MCF 10A (cell line): ENCODE measurements around the gene COX7B2. TPM values are rescaled to one million over a fixed set of nuclear protein-coding genes. Genes with fewer than 3 reads are reported as not detected.

Source experiments
- BruUV-seq: library from RNA; stranded (reverse); fragments of 400-500 nt; replicated peaks from 2 replicates; lab custom pipeline; 2021; lab: Mats Ljungman, UMichigan
- CTCF ChIA-PET: fragments of 300-600 bp; sonication (Branson Sonifier 250); formaldehyde crosslinking; extraction: SDS; loops from one replicate; lab custom pipeline; 2021; ENCODE audit warnings: antibody characterized with exemption, inconsistent platforms; lab: Yijun Ruan, JAX
- POLR2A ChIA-PET: fragments of 300-600, 350-650 bp; sonication (Branson Sonifier 250); formaldehyde crosslinking; extraction: SDS; loops from one replicate; lab custom pipeline; 2020; ENCODE audit warnings: antibody characterized with exemption, inconsistent platforms; lab: Yijun Ruan, JAX
- DNase-seq: peaks from one replicate; pipeline ENCODE4 v3.0.0-alpha.2; 2018; ENCODE audit not compliant: unreplicated experiment
- H3K27ac Mint-ChIP-seq: one replicate; pipeline ENCODE4 v1.8.0; 2022; ENCODE audit warnings: mild to moderate bottlenecking, low read depth, mixed read lengths; ENCODE audit not compliant: unreplicated experiment
- H3K27me3 Mint-ChIP-seq: one replicate; pipeline ENCODE4 v1.8.0; 2022; ENCODE audit warnings: mixed read lengths; ENCODE audit not compliant: insufficient read depth, unreplicated experiment
- H3K36me3 Mint-ChIP-seq: one replicate; pipeline ENCODE4 v1.8.0; 2022; ENCODE audit warnings: mild to moderate bottlenecking, moderate library complexity, mixed read lengths; ENCODE audit not compliant: insufficient read depth, unreplicated experiment
- H3K4me1 Mint-ChIP-seq: one replicate; pipeline ENCODE4 v1.8.0; 2022; ENCODE audit warnings: mixed read lengths; ENCODE audit not compliant: insufficient read depth, unreplicated experiment
- H3K4me3 Mint-ChIP-seq: one replicate; pipeline ENCODE4 v1.8.0; 2022; ENCODE audit warnings: mild to moderate bottlenecking, moderate library complexity, mixed read lengths; ENCODE audit not compliant: unreplicated experiment
- H3K9me3 Mint-ChIP-seq: one replicate; pipeline ENCODE4 v1.8.0; 2022; ENCODE audit warnings: mixed read lengths; ENCODE audit not compliant: unreplicated experiment
- CTCF ChIP-seq: fragments of 200-600 bp; IDR thresholded peaks from one replicate; pipeline ENCODE4 v1.8.0; 2022; ENCODE audit warnings: antibody characterized with exemption, mild to moderate bottlenecking; ENCODE audit not compliant: unreplicated experiment
- intact Hi-C: fragments of 100-400 bp; cut with micrococcal nuclease; formaldehyde crosslinking; loops from 2 replicates; pipeline ENCODE4 v1.14.1; 2022
- total RNA-seq: library from RNA; stranded (reverse); gene quantifications from 2 replicates; pipeline ENCODE4 v1.2.3, GENCODE V29; 2022

The COX7B2 gene
- total RNA-seq, 1 experiment from 2014 or later = not detected

DNA sequence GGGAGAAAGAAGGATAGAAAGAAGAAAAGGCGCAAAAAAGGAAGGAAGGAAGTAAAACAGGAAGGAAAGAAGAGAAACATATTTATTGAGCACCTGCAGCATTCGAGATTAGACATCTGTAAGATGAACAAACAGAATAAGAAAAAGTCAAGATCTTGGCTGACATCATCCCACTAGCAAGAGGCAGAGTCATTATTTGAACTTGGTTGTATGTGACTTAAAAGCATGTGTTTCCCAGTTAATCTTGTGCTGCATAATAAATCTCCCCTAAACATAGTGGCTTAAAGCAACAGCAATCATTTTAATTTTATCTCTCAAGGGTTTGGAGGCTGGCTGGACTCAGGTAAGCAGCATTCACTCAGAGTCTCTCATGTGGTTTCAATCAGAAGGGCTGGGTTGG, 38.5 kb upstream of the COX7B2 start:
- Mint-ChIP-seq H3K4me3 (no peak overlapping the region), H3K36me3 (no peaks in the 10 kb centered on the region), H3K9me3 (no peaks in the 10 kb centered on the region), H3K27ac (no peak overlapping the region), H3K27me3 (peaks cover 92% of the 10 kb centered on the region), H3K4me1 (no peaks in the 10 kb centered on the region)
- BruUV-seq = no TSS peak
- no peak for DNase-seq
- intact Hi-C loops = no loop called here
- POLR2A ChIA-PET = interaction anchor here (0.9 to 1.1 kb wide), 2 partner anchors 9 to 41 kb away, joined by 3 read pairs; no protein-coding TSS in a partner anchor
- CTCF ChIA-PET = no interaction called here
- no peak for TF ChIP-seq CTCF

DNA sequence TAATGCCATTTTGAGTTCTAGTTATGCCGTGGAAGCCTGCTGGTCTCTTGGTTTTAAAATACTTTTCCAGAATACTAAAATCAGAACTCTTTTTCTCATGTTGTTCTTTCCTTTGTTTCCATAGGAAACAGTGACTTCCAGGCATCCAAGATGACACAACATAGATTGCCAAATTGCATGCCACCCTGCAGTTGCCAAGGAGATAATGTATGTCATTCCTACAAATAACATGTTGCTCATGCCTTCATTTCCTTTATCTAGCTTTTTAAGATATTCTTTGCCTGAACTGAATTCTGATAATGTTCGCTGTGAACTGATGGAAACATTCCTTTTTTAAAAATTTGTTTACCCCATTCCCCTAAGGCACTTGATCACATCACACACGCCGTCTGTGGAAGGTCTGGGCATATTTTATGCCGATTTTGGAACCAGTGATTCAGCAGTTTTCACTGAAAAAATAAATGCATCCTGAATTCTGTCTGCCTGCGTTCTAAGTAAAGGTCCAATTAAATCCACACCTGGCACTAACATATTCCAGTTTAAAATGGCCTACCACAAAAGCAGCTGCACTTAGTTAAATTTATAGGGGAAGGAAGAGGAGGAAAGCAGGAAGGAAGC, 38.0 kb upstream of the COX7B2 start:
- BruUV-seq = no TSS peak
- Mint-ChIP-seq H3K36me3 (no peaks in the 10 kb centered on the region), H3K4me1 (no peaks in the 10 kb centered on the region), H3K27me3 (peaks cover 92% of the 10 kb centered on the region), H3K27ac (no peak overlapping the region), H3K4me3 (no peak overlapping the region), H3K9me3 (no peaks in the 10 kb centered on the region)
- POLR2A ChIA-PET = interaction anchor here (0.9 kb wide), 1 partner anchor 10 kb away, joined by 3 read pairs; no protein-coding TSS in a partner anchor
- DNase-seq = peak; percentile 49
- CTCF ChIA-PET = no interaction called here
- intact Hi-C loops = no loop called here
- no peak for TF ChIP-seq CTCF

- no peak for DNase-seq
These were observed 36.0 kb upstream of the COX7B2 start for GRCh38 chr4:46945062-46945461.

More at GRCh38 chr4:46945062-46945461, 36.0 kb upstream of the COX7B2 start:
- intact Hi-C loops = no loop called here
- Mint-ChIP-seq H3K27me3 (peaks cover 78% of the 10 kb centered on the region), H3K4me1 (no peaks in the 10 kb centered on the region), H3K4me3 (no peak overlapping the region), H3K27ac (no peak overlapping the region), H3K9me3 (no peaks in the 10 kb centered on the region), H3K36me3 (no peaks in the 10 kb centered on the region)
- ChIA-PET CTCF (interaction anchor here (1.3 kb wide), 2 partner anchors 9 to 65 kb away, joined by 3 read pairs; no protein-coding TSS in a partner anchor), POLR2A (interaction anchor here (1.3 kb wide), 1 partner anchor 8 kb away, joined by 4 read pairs; no protein-coding TSS in a partner anchor)
- no TSS peak for BruUV-seq
- TF ChIP-seq CTCF = no peak
